Endothelial cell of umbilical vein (primary cell): ENCODE results near the gene KCMF1. TPM values are rescaled to one million over a fixed set of nuclear protein-coding genes. Genes with fewer than 3 reads are reported as not detected.

Experiments used
- BruUV-seq: library from RNA; stranded (reverse); fragments of 400-500 nt; replicated peaks from 2 replicates; lab custom pipeline; 2021; lab: Mats Ljungman, UMichigan
- CTCF ChIA-PET: fragments of 300-600, 350-600 bp; sonication (Branson Sonifier 250); formaldehyde crosslinking; loops from one replicate; lab custom pipeline; 2021; ENCODE audit warnings: antibody characterized with exemption, inconsistent platforms; lab: Charles Lee
- POLR2A ChIA-PET: fragments of 300-600, 350-600 bp; sonication (Branson Sonifier 250); formaldehyde crosslinking; loops from one replicate; lab custom pipeline; 2021; ENCODE audit warnings: antibody characterized with exemption, inconsistent platforms; lab: Charles Lee
- DNase-seq: peaks from one replicate; pipeline ENCODE4 v3.0.0-alpha.2; 2011; ENCODE audit warnings: low read depth, low spot score
- FAIRE-seq: peaks from 2 replicates; lab custom pipeline; 2011; peaks lifted over from hg19 to GRCh38; lab: Jason Lieb, UNC
- H2AFZ ChIP-seq: 2 replicates; pipeline ENCODE4 v1.6.0; 2012; ENCODE audit warnings: low read depth, low read length, control low read depth, inconsistent platforms
- H3K27ac ChIP-seq: 2 replicates; pipeline ENCODE4 v1.5.1; 2011; ENCODE audit warnings: low read depth, mild to moderate bottlenecking, control low read depth, low read length, moderate library complexity; ENCODE audit not compliant: insufficient read depth
- H3K27me3 ChIP-seq, 2 experiments: 2 replicates each; pipeline versions ENCODE4 v1.6.0 to v1.6.1; 2011; ENCODE audit warnings: low read length in 2 of 2, mixed read lengths in 1 of 2; ENCODE audit not compliant: control insufficient read depth in 2 of 2, insufficient read depth in 2 of 2
- H3K36me3 ChIP-seq, 2 experiments: 2 replicates in 1 of 2; 3 replicates in 1 of 2; pipeline ENCODE4 v1.5.1; 2011; ENCODE audit warnings: low read length in 2 of 2, mild to moderate bottlenecking in 1 of 2, moderate library complexity in 1 of 2; ENCODE audit not compliant: control insufficient read depth in 2 of 2, insufficient read depth in 2 of 2; ENCODE audit errors: extremely low read depth in 1 of 2
- H3K4me1 ChIP-seq: 3 replicates; pipeline ENCODE4 v1.5.1; 2011; ENCODE audit warnings: mild to moderate bottlenecking, low read length; ENCODE audit not compliant: control insufficient read depth, insufficient read depth; ENCODE audit errors: extremely low read depth
- H3K4me2 ChIP-seq: 2 replicates; pipeline ENCODE4 v1.6.1; 2011; ENCODE audit warnings: low read length, control low read depth, mixed read lengths; ENCODE audit not compliant: insufficient read depth
- H3K4me3 ChIP-seq, 3 experiments: fragments of 200-600 bp in 1 of 3; sonication (generic), shearing (Covaris generic) in 1 of 3; replicated peaks in 1 of 3; 2 replicates each; pipeline ENCODE4 v1.5.1; 2011 to 2016; ENCODE audit warnings: control low read depth in 3 of 3, low read length in 3 of 3, mild to moderate bottlenecking in 2 of 3, inconsistent platforms in 1 of 3, low read depth in 1 of 3, moderate library complexity in 1 of 3; ENCODE audit not compliant: insufficient read depth in 1 of 3
- H3K79me2 ChIP-seq: 2 replicates; pipeline ENCODE4 v1.6.0; 2012; ENCODE audit warnings: low read length, inconsistent platforms; ENCODE audit not compliant: control insufficient read depth, insufficient read depth
- H3K9ac ChIP-seq: replicated peaks from 2 replicates; pipeline ENCODE3; 2011; ENCODE audit warnings: low read length, control low read depth; ENCODE audit not compliant: insufficient read depth; ENCODE audit errors: extremely low read depth
- H3K9me1 ChIP-seq: replicated peaks from 3 replicates; pipeline ENCODE4 v1.6.0; 2011; ENCODE audit warnings: mild to moderate bottlenecking, low read length; ENCODE audit not compliant: control insufficient read depth, insufficient read depth; ENCODE audit errors: extremely low read depth
- H3K9me3 ChIP-seq: replicated peaks from 2 replicates; pipeline ENCODE4 v1.5.1; 2012; ENCODE audit warnings: low read length, inconsistent platforms; ENCODE audit not compliant: control insufficient read depth, insufficient read depth
- H4K20me1 ChIP-seq: replicated peaks from 2 replicates; pipeline ENCODE3; 2011; ENCODE audit warnings: mild to moderate bottlenecking, low read length; ENCODE audit not compliant: control insufficient read depth, insufficient read depth; ENCODE audit errors: extremely low read depth
- EZH2 ChIP-seq: IDR thresholded peaks from 2 replicates; pipeline ENCODE4 v1.6.1; 2012; ENCODE audit warnings: borderline replicate concordance, low read depth, mild to moderate bottlenecking, moderate library complexity, low read length, inconsistent platforms; ENCODE audit not compliant: severe bottlenecking
- FOS ChIP-seq: IDR thresholded peaks from 2 replicates; pipeline ENCODE4 v1.6.1; 2011; ENCODE audit warnings: mild to moderate bottlenecking, low read length, moderate library complexity, borderline replicate concordance; ENCODE audit not compliant: insufficient read depth
- GATA2 ChIP-seq: IDR thresholded peaks from 2 replicates; pipeline ENCODE4 v1.7.0; 2011; ENCODE audit warnings: low read depth, mild to moderate bottlenecking, moderate library complexity, mixed read lengths, low read length; ENCODE audit not compliant: insufficient read length, insufficient read depth
- JUN ChIP-seq: IDR thresholded peaks from 2 replicates; pipeline ENCODE4 v1.6.1; 2011; ENCODE audit warnings: borderline replicate concordance, low read depth; ENCODE audit not compliant: insufficient read length, insufficient read depth
- MYC ChIP-seq: IDR thresholded peaks from one replicate; pipeline ENCODE4 v1.6.1; 2011; ENCODE audit warnings: mild to moderate bottlenecking, low read depth, low read length
- POLR2A ChIP-seq: IDR thresholded peaks from 2 replicates; pipeline ENCODE4 v1.6.1; 2012; ENCODE audit warnings: low read depth, mild to moderate bottlenecking, control low read depth, low read length
- POLR2AphosphoS5 ChIP-seq: IDR thresholded peaks from 2 replicates; pipeline ENCODE4 v1.6.1; 2012; ENCODE audit warnings: low read depth, mild to moderate bottlenecking, control low read depth, low read length, moderate library complexity; ENCODE audit not compliant: insufficient read depth
- dilution Hi-C: fragments of 300-500 bp; cut with MboI; formaldehyde crosslinking; loops from one replicate; pipeline ENCODE4 v1.15.0; 2019; ENCODE audit warnings: low sequenced_read_pairs; ENCODE audit not compliant: extremely low pct_ligation_motif_present
- intact Hi-C: fragments of 100-400 bp; cut with micrococcal nuclease; formaldehyde crosslinking; loops from one replicate; pipeline ENCODE4 v1.10.0; 2022
- polyA plus RNA-seq, 4 experiments: library from polyadenylated mRNA; depleted of rRNA in 3 of 4; stranded (reverse) in 3 of 4; unstranded in 1 of 4; fragments of >200 nt; gene quantifications; 2 replicates each; pipeline versions ENCODE4 v1.2.1 to v1.2.3, GENCODE V29; 2011 to 2012; ENCODE audit warnings: missing spikeins in 1 of 4
- total RNA-seq: library from RNA; stranded (reverse); gene quantifications from 2 replicates; pipeline ENCODE4 v1.2.3, GENCODE V29; 2021
- TF ChIP-seq, protein P1 (sequence below), 2 donors: IDR thresholded peaks; 1 replicate in 1 of 2; 2 replicates in 1 of 2; pipeline ENCODE4 v1.5.1; 2011; ENCODE audit warnings: low read length in 2 of 2, mild to moderate bottlenecking in 2 of 2, moderate library complexity in 2 of 2, control low read depth in 1 of 2, inconsistent platforms in 1 of 2, low read depth in 1 of 2; ENCODE audit not compliant: insufficient read depth in 1 of 2; ENCODE audit errors: extremely low read depth in 1 of 2
- TF ChIP-seq, protein P2 (sequence below): IDR thresholded peaks from 2 replicates; pipeline ENCODE4 v1.6.1; 2011; ENCODE audit not compliant: insufficient read depth, insufficient read length

The KCMF1 gene
- total and polyA plus RNA-seq, 2 donors (not counting 3 experiments of a cell fraction or from before 2014, with no cell fraction given): 49.3 to 78.4 TPM

GRCh38 chr2:84964406-84965191 is 6.4 kb upstream of the KCMF1 start:
- H3K4me3 ChIP-seq: no peak overlapping the region
- no peaks in the 10 kb centered on the region for H3K9me1 ChIP-seq
- H3K79me2 ChIP-seq: peaks cover 22% of the 10 kb centered on the region
- no peaks in the 10 kb centered on the region for H4K20me1 ChIP-seq
- no peak for TF ChIP-seq EZH2
- TF ChIP-seq POLR2A: no peak
- TF ChIP-seq, protein P1, sequence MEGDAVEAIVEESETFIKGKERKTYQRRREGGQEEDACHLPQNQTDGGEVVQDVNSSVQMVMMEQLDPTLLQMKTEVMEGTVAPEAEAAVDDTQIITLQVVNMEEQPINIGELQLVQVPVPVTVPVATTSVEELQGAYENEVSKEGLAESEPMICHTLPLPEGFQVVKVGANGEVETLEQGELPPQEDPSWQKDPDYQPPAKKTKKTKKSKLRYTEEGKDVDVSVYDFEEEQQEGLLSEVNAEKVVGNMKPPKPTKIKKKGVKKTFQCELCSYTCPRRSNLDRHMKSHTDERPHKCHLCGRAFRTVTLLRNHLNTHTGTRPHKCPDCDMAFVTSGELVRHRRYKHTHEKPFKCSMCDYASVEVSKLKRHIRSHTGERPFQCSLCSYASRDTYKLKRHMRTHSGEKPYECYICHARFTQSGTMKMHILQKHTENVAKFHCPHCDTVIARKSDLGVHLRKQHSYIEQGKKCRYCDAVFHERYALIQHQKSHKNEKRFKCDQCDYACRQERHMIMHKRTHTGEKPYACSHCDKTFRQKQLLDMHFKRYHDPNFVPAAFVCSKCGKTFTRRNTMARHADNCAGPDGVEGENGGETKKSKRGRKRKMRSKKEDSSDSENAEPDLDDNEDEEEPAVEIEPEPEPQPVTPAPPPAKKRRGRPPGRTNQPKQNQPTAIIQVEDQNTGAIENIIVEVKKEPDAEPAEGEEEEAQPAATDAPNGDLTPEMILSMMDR (IDR thresholded peaks at IDR 0.05; ENCODE audit: extremely low read depth in 1 of 2, insufficient read depth in 1 of 2, low read depth in 1 of 2, low read length in 2 of 2): no peak
- no peak for TF ChIP-seq FOS
- no peak for TF ChIP-seq GATA2
- no peak for TF ChIP-seq POLR2AphosphoS5
- no peak for TF ChIP-seq JUN
- TF ChIP-seq, protein P2, sequence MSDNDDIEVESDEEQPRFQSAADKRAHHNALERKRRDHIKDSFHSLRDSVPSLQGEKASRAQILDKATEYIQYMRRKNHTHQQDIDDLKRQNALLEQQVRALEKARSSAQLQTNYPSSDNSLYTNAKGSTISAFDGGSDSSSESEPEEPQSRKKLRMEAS: no peak
- TF ChIP-seq MYC: no peak
- CTCF ChIA-PET: interaction anchor here (2.3 kb wide), 1 partner anchor 39 kb away, joined by 6 read pairs; no protein-coding TSS in a partner anchor
- no peak for FAIRE-seq
- H3K9ac ChIP-seq: no peak overlapping the region
- intact Hi-C loops (no loop called here), dilution Hi-C loops (no loop called here)
- no peak overlapping the region for H3K4me2 ChIP-seq
- no peak for DNase-seq
- no peaks in the 10 kb centered on the region for H3K36me3 ChIP-seq
- no TSS peak for BruUV-seq
- peaks cover 18% of the 10 kb centered on the region for H3K4me1 ChIP-seq
- H3K27ac ChIP-seq: no peak overlapping the region
- no peaks in the 10 kb centered on the region for H3K27me3 ChIP-seq
- H3K9me3 ChIP-seq: no peaks in the 10 kb centered on the region
- POLR2A ChIA-PET: no interaction called here
- no peak overlapping the region for H2AFZ ChIP-seq
